HG03103 (cell line): ENCODE measurements around the gene UBL4B.

Experiments
- ATAC-seq: cut with Tn5 transposase; IDR thresholded peaks from one replicate; pipeline ENCODE4 v1.9.1; 2021; ENCODE audit warnings: low read depth; ENCODE audit not compliant: unreplicated experiment

UBL4B gene

GRCh38 chr1:110112656-110113055 is 413 bp downstream of the UBL4B start:
- no peak for ATAC-seq

GRCh38 chr1:110113551-110113950 is 1.3 kb downstream of the UBL4B start:
- ATAC-seq, result no peak

GRCh38 chr1:110114173-110114572 is 1.9 kb downstream of the UBL4B start:
- no peak for ATAC-seq

- ATAC-seq, result no peak
Measured at GRCh38 chr1:110114784-110115183, 2.5 kb downstream of the UBL4B start.

- no peak for ATAC-seq
Measured at GRCh38 chr1:110118636-110119396, 6.6 kb downstream of the UBL4B start.

GRCh38 chr1:110119843-110120242 is 7.6 kb downstream of the UBL4B start:
- ATAC-seq, result no peak

GRCh38 chr1:110120960-110121561 is 8.8 kb downstream of the UBL4B start:
- no peak for ATAC-seq

- no peak for ATAC-seq
Measured at GRCh38 chr1:110123224-110123623, 11.0 kb downstream of the UBL4B start.

GRCh38 chr1:110125810-110126209 is 13.6 kb downstream of the UBL4B start:
- ATAC-seq, result no peak

GRCh38 chr1:110130113-110130591 is 17.9 kb downstream of the UBL4B start:
- no peak for ATAC-seq

GRCh38 chr1:110130989-110131388 is 18.7 kb downstream of the UBL4B start:
- no peak for ATAC-seq

GRCh38 chr1:110132682-110133081 is 20.4 kb downstream of the UBL4B start:
- ATAC-seq, result no peak

GRCh38 chr1:110133436-110133835 is 21.2 kb downstream of the UBL4B start:
- ATAC-seq, result no peak

GRCh38 chr1:110134050-110134595 is 21.9 kb downstream of the UBL4B start:
- ATAC-seq, result no peak

GRCh38 chr1:110135246-110135645 is 23.0 kb downstream of the UBL4B start:
- no peak for ATAC-seq

GRCh38 chr1:110135666-110136065 is 23.4 kb downstream of the UBL4B start:
- no peak for ATAC-seq

- ATAC-seq, result no peak
Measured at GRCh38 chr1:110136911-110137310, 24.7 kb downstream of the UBL4B start.

GRCh38 chr1:110138956-110139355 is 26.7 kb downstream of the UBL4B start:
- no peak for ATAC-seq

- ATAC-seq, result no peak
Measured at GRCh38 chr1:110144366-110144765, 32.1 kb downstream of the UBL4B start.

- no peak for ATAC-seq
Measured at GRCh38 chr1:110148961-110149360, 36.7 kb downstream of the UBL4B start.

GRCh38 chr1:110150330-110151174 is 38.3 kb downstream of the UBL4B start, which contains the start of gene SLC6A17:
SLC6A17 (plus strand) TSS chr1:110150494; CDS start chr1:110166930, 16,436 bp downstream.
- ATAC-seq, result no peak
